Keratinocyte (primary cell): ENCODE results near the gene VPS13C.

Experiments
- EZH2 ChIP-seq: IDR thresholded peaks from one replicate; pipeline ENCODE4 v1.6.1; 2012; ENCODE audit warnings: inconsistent platforms, mild to moderate bottlenecking, low read length, moderate library complexity
- TF ChIP-seq, protein P1 (sequence below), 3 experiments: IDR thresholded peaks in 1 of 3; conservative IDR thresholded peaks in 1 of 3; optimal IDR thresholded peaks in 1 of 3; 2 replicates in 2 of 3; 3 replicates in 1 of 3; pipeline versions ENCODE3 to v1.5.1; 2011; ENCODE audit warnings: low read length in 3 of 3, mild to moderate bottlenecking in 3 of 3, moderate library complexity in 2 of 3, control low read depth in 1 of 3, inconsistent platforms in 1 of 3; ENCODE audit not compliant: insufficient read depth in 2 of 3; ENCODE audit errors: extremely low read depth in 1 of 3

DNA sequence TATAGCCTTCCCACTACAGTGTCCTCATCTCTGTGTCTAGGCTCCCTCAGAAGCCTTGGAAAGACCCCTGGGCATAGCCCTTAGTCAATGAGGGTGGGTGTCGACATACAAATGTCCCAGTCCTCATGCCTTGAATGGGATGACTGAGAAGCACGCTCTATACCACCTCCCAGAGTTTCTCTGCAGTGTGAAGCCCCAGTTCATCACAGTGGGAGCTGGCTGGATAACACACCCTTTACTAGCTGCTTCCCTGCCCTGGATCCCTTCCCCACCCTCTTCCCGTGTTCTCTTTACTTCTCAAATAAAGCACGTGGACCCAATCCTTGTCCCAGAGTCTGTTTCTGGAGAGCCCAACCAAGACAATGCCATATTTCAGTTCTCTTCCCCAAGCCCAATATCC, 239.3 kb downstream of the VPS13C start:
- TF ChIP-seq, protein P1, sequence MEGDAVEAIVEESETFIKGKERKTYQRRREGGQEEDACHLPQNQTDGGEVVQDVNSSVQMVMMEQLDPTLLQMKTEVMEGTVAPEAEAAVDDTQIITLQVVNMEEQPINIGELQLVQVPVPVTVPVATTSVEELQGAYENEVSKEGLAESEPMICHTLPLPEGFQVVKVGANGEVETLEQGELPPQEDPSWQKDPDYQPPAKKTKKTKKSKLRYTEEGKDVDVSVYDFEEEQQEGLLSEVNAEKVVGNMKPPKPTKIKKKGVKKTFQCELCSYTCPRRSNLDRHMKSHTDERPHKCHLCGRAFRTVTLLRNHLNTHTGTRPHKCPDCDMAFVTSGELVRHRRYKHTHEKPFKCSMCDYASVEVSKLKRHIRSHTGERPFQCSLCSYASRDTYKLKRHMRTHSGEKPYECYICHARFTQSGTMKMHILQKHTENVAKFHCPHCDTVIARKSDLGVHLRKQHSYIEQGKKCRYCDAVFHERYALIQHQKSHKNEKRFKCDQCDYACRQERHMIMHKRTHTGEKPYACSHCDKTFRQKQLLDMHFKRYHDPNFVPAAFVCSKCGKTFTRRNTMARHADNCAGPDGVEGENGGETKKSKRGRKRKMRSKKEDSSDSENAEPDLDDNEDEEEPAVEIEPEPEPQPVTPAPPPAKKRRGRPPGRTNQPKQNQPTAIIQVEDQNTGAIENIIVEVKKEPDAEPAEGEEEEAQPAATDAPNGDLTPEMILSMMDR (optimal IDR thresholded peaks at IDR 0.05 in 1 of 3, IDR thresholded peaks at IDR 0.05 in 1 of 3, conservative IDR thresholded peaks at IDR 0.05 in 1 of 3; ENCODE audit: extremely low read depth in 1 of 3, insufficient read depth in 2 of 3, low read length in 3 of 3) = no peak
- TF ChIP-seq EZH2 = no peak
